PC-9 (cell line): Measurements from ENCODE around the gene HOXA5. TPM values are rescaled to one million over a fixed set of nuclear protein-coding genes. Genes with fewer than 3 reads are reported as not detected.
A peak's percentile ranks its signal among the peaks of the same experiment; 100 is the strongest.

ENCODE experiments used
- BruUV-seq: library from RNA; stranded (reverse); fragments of 400-500 nt; replicated peaks from 2 replicates; lab custom pipeline; 2021; lab: Mats Ljungman, UMichigan
- CTCF ChIA-PET: fragments of 300-600 bp; sonication (Branson Sonifier 250); formaldehyde crosslinking; loops from one replicate; lab custom pipeline; 2022; ENCODE audit warnings: antibody characterized with exemption; lab: Charles Lee
- POLR2A ChIA-PET: fragments of 300-600 bp; sonication (Branson Sonifier 250); formaldehyde crosslinking; loops from one replicate; lab custom pipeline; 2022; ENCODE audit warnings: antibody characterized with exemption; ENCODE audit not compliant: unreplicated experiment; lab: Charles Lee
- DNase-seq, 2 experiments: peaks; one replicate each; pipeline versions ENCODE4 v3.0.0 to v3.0.0-alpha.2; 2015 to 2022; ENCODE audit warnings: mixed read lengths in 1 of 2
- H2AFZ ChIP-seq: fragments of 200-600 bp; sonication (generic); 2 replicates; pipeline ENCODE4 v1.8.1; 2017; ENCODE audit warnings: antibody characterized with exemption
- H3F3A ChIP-seq: fragments of 200-600 bp; sonication (generic); 2 replicates; pipeline ENCODE4 v1.8.1; 2017; ENCODE audit warnings: antibody characterized with exemption, mild to moderate bottlenecking, low read depth; ENCODE audit not compliant: insufficient read depth
- H3K27ac ChIP-seq: fragments of 200-600 bp; sonication (generic); 2 replicates; pipeline ENCODE4 v1.6.1; 2016; ENCODE audit warnings: mixed run types
- H3K27me3 ChIP-seq: fragments of 200-600 bp; sonication (generic); 2 replicates; pipeline ENCODE4 v1.6.1; 2016; ENCODE audit warnings: low read depth, mixed run types; ENCODE audit not compliant: insufficient read depth
- H3K36me3 ChIP-seq: fragments of 200-600 bp; sonication (generic); 2 replicates; pipeline ENCODE4 v1.6.1; 2016; ENCODE audit warnings: low read depth, mixed run types
- H3K4me1 ChIP-seq: fragments of 200-600 bp; sonication (generic); replicated peaks from 2 replicates; pipeline ENCODE4 v1.6.1; 2016; ENCODE audit warnings: mixed run types; ENCODE audit not compliant: insufficient read depth
- H3K4me2 ChIP-seq: fragments of 200-600 bp; sonication (generic); 2 replicates; pipeline ENCODE4 v1.6.1; 2017; ENCODE audit warnings: mixed run types
- H3K4me3 ChIP-seq: fragments of 200-600 bp; sonication (generic); 2 replicates; pipeline ENCODE4 v1.6.1; 2016; ENCODE audit warnings: mixed run types
- H3K79me2 ChIP-seq: fragments of 200-600 bp; sonication (generic); 2 replicates; pipeline ENCODE4 v1.6.1; 2017; ENCODE audit warnings: low read depth, mixed run types
- H3K9me2 ChIP-seq: fragments of 200-600 bp; sonication (generic); 2 replicates; pipeline ENCODE4 v1.8.1; 2017; ENCODE audit warnings: mild to moderate bottlenecking; ENCODE audit not compliant: insufficient read depth
- H3K9me3 ChIP-seq: fragments of 200-600 bp; sonication (generic); 2 replicates; pipeline ENCODE4 v1.8.1; 2016; ENCODE audit warnings: low read depth; ENCODE audit not compliant: insufficient read depth
- H4K20me1 ChIP-seq: fragments of 200-600 bp; sonication (generic); 2 replicates; pipeline ENCODE4 v1.8.1; 2017; ENCODE audit not compliant: insufficient read depth
- CTCF ChIP-seq: fragments of 200-600 bp; sonication (generic); conservative IDR thresholded peaks from 2 replicates; pipeline ENCODE4 v1.6.1; 2017; ENCODE audit warnings: mixed run types, antibody characterized with exemption, mild to moderate bottlenecking, moderate library complexity
- EZH2 ChIP-seq: fragments of 200-600 bp; sonication (generic); IDR thresholded peaks from 2 replicates; pipeline ENCODE4 v1.8.0; 2017; ENCODE audit warnings: antibody characterized with exemption, low read depth
- intact Hi-C: fragments of 100-400 bp; cut with micrococcal nuclease; formaldehyde crosslinking; loops from one replicate; pipeline ENCODE4 v1.10.0; 2022; ENCODE audit not compliant: unreplicated experiment
- total RNA-seq: library from RNA; stranded (reverse); gene quantifications from 2 replicates; pipeline ENCODE4 v1.2.3, GENCODE V29; 2021

HOXA5 gene
- total RNA-seq, 1 experiment from 2014 or later, result 1.0 TPM

GRCh38 chr7:27112955-27113949 is 30.2 kb downstream of the HOXA5 start:
- BruUV-seq, result TSS peak; percentile 51
- intact Hi-C loops, result loop anchor here (2.0 to 10.0 kb wide), 3 partner anchors 40 to 632 kb away; partner anchors contain the start of gene TAX1BP1
- peaks cover 47% of the 10 kb centered on the region for H3K36me3 ChIP-seq
- peaks cover 47% of the 10 kb centered on the region for H3K4me1 ChIP-seq
- DNase-seq, result peak; percentile 76 to 90
- H4K20me1 ChIP-seq, result no peaks in the 10 kb centered on the region
- peak overlapping the region; percentile 55; the same call in 1 of the 2 replicates for H2AFZ ChIP-seq
- POLR2A ChIA-PET, result interaction anchor here (0.5 to 0.8 kb wide), 7 partner anchors 15 to 288 kb away, joined by 3 to 12 read pairs (median 3); no protein-coding TSS in a partner anchor
- H3K9me2 ChIP-seq, result no peaks in the 10 kb centered on the region
- H3K27me3 ChIP-seq, result no peaks in the 10 kb centered on the region
- H3K79me2 ChIP-seq, result peaks cover 94% of the 10 kb centered on the region
- peak overlapping the region; percentile 87 for H3K4me2 ChIP-seq
- CTCF ChIA-PET, result interaction anchor here (0.7 kb wide), 1 partner anchor 564 kb away, joined by 3 read pairs; no protein-coding TSS in a partner anchor
- TF ChIP-seq CTCF (no peak), EZH2 (no peak)
- H3K27ac ChIP-seq, result peak overlapping the region; percentile 92
- peaks cover 54% of the 10 kb centered on the region for H3F3A ChIP-seq
- peak overlapping the region; percentile 80 for H3K4me3 ChIP-seq
- H3K9me3 ChIP-seq, result no peaks in the 10 kb centered on the region

- no peaks in the 10 kb centered on the region for H3K27me3 ChIP-seq
- BruUV-seq, result no TSS peak
- H4K20me1 ChIP-seq, result no peaks in the 10 kb centered on the region
- H3K36me3 ChIP-seq, result peaks cover 49% of the 10 kb centered on the region
- H3K27ac ChIP-seq, result peak overlapping the region; percentile 92
- TF ChIP-seq EZH2 (no peak), CTCF (no peak)
- peaks cover 94% of the 10 kb centered on the region for H3K79me2 ChIP-seq
- peaks cover 38% of the 10 kb centered on the region for H3K4me1 ChIP-seq
- intact Hi-C loops, result loop anchor here (2.0 to 10.0 kb wide), 3 partner anchors 40 to 632 kb away; partner anchors contain the start of gene TAX1BP1
- DNase-seq, result no peak
- CTCF ChIA-PET, result no interaction called here
- no peaks in the 10 kb centered on the region for H3K9me2 ChIP-seq
- POLR2A ChIA-PET, result interaction anchor here (0.6 kb wide), 1 partner anchor 59 kb away, joined by 4 read pairs; no protein-coding TSS in a partner anchor
- no peak overlapping the region for H2AFZ ChIP-seq
- H3K4me3 ChIP-seq, result peak overlapping the region; percentile 80
- no peaks in the 10 kb centered on the region for H3K9me3 ChIP-seq
- peak overlapping the region; percentile 87 for H3K4me2 ChIP-seq
- peaks cover 56% of the 10 kb centered on the region for H3F3A ChIP-seq
These were observed 31.1 kb downstream of the HOXA5 start for GRCh38 chr7:27112361-27112760.

- intact Hi-C loops, result loop anchor here (1.0 to 10.0 kb wide), 4 partner anchors 39 to 633 kb away; partner anchors contain the start of gene TAX1BP1
- H3K4me2 ChIP-seq, result peak overlapping the region; percentile 87
- no peaks in the 10 kb centered on the region for H3K9me3 ChIP-seq
- DNase-seq, result peak in 1 of 2 experiments; percentile 83
- H3K4me3 ChIP-seq, result peak overlapping the region; percentile 80
- H2AFZ ChIP-seq, result no peak overlapping the region
- peaks cover 33% of the 10 kb centered on the region for H3K4me1 ChIP-seq
- H3K79me2 ChIP-seq, result peaks cover 94% of the 10 kb centered on the region
- peaks cover 49% of the 10 kb centered on the region for H3K36me3 ChIP-seq
- BruUV-seq, result no TSS peak
- ChIA-PET CTCF (no interaction called here), POLR2A (interaction anchor here (0.6 kb wide), 1 partner anchor 59 kb away, joined by 4 read pairs; no protein-coding TSS in a partner anchor)
- peak overlapping the region; percentile 92 for H3K27ac ChIP-seq
- TF ChIP-seq EZH2, result no peak
- no peak for TF ChIP-seq CTCF
- peaks cover 62% of the 10 kb centered on the region for H3F3A ChIP-seq
- H3K27me3 ChIP-seq, result no peaks in the 10 kb centered on the region
- H3K9me2 ChIP-seq, result no peaks in the 10 kb centered on the region
- H4K20me1 ChIP-seq, result no peaks in the 10 kb centered on the region
These were observed 31.7 kb downstream of the HOXA5 start for GRCh38 chr7:27111751-27112277.
